ENCODE measurements around the gene WFDC6. TPM values are rescaled to one million over a fixed set of nuclear protein-coding genes. Genes with fewer than 3 reads are reported as not detected.

Gene WFDC6
- total RNA-seq, 1 donor from 2014 or later, result not detected

DNA sequence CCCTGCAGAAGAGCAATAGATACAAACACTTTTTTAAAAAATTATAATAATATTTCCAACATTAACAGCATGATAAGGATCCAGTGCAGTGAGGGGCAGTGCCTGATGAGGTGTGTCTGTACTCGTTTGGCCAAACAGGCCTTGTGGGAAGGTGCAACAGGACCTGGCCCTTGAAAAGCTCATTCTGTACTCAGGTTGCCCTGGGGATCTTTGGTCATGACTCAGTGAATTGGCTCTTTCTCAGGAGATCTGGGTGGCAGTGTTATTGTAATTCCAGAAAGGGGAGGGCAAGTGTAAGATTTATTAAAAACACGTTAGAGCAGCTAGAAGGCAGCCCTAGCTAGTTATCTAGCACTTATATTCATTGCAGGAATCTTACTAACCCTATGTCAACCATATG is 21.0 kb downstream of the WFDC6 start:
- no peak for DNase-seq (ENCODE audit: low spot score)

DNA sequence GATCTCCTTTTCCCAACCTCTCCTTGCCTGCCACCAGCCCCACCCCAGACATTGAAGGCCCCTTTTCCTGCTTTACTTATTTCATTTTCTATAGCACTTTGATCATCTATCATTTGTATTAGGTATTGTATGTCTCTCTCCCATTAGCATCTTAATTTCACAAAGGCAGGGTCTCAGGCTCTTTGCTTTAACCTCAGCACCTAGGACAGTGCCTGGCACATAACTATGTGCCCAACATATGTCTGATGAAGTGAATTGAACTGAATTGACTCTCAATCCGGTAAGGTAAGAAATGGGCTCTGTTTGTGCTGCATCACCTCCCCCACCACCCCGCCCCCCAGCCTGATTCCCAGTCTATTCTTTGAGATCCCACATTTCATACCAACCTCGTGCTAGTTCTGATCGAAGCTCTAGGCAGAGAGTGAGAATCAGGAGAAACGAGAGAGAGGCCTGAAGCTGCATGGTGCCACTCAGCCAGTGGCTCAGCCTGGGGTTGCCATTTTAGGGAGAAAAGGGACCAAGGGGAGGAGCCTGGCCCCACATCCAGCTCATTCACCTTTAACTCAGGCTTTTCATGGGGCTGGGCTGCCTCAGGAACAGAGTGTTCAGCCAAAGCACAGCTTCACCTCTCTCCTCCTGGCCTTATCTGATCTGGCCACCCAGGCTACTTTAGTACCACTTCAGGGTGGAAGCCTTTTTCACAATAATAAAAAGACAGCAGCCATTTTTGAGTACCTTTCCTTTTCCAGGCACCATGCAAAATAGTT is 24.0 kb downstream of the WFDC6 start, which contains the start of gene SPINT3:
TSS of gene SPINT3 (minus strand) at position 476 of the 767 bp plus-strand sequence. CDS start at position 462, 14 bp downstream.
- no peak for DNase-seq (ENCODE audit: low spot score)

DNA sequence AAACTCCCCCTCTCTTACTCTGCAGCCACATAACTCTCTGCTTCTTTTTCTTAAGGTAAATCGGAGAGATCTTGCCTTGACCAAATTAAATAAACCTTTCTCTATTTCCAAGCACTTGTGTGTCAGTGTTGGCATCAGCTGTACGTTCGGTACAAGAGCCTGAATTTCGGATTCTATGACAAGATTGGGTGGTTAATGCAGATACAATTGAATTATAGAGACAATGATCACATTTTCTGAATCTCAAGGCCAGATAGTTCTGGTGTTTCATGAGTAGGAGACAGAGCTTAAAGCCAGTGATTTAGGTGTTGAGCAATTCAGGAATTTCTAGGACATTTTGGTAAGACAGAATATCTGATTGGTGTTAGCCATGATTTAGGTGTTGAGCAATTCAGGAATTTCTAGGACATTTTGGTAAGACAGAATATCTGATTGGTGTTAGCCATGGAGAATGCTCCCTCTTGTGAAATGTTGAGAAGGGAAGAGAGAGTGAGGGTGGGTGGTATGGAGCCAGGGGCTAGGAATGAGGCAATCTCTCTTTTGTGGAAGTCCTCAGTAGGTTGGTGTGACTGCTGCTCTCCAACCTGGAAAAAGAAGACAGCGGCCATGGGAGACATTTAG is 28.9 kb downstream of the WFDC6 start:
- DNase-seq (ENCODE audit: low spot score), result no peak

DNA sequence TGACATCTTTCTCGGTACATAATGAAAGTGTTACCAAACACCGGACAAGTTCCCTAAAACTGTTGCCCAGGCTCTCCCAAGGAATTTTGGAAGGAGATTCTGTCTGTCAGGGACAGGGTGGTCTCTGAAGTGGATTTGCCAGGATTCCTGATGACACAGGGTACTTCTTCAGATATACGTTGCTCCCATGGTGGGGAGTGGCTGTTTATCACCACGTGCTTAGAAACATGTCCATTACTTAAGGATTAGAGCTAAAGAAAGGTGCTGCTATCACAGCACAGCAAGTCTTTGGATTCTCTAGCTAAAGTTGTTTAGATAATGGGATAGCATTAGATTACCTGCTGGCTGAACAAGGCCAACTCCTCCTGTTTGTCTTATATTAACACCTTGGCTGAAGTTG is 30.2 kb downstream of the WFDC6 start:
- DNase-seq (ENCODE audit: low spot score), result no peak

- DNase-seq (ENCODE audit: low spot score), result no peak
Measured at GRCh38 chr20:45508068-45508886, 31.0 kb downstream of the WFDC6 start.

DNA sequence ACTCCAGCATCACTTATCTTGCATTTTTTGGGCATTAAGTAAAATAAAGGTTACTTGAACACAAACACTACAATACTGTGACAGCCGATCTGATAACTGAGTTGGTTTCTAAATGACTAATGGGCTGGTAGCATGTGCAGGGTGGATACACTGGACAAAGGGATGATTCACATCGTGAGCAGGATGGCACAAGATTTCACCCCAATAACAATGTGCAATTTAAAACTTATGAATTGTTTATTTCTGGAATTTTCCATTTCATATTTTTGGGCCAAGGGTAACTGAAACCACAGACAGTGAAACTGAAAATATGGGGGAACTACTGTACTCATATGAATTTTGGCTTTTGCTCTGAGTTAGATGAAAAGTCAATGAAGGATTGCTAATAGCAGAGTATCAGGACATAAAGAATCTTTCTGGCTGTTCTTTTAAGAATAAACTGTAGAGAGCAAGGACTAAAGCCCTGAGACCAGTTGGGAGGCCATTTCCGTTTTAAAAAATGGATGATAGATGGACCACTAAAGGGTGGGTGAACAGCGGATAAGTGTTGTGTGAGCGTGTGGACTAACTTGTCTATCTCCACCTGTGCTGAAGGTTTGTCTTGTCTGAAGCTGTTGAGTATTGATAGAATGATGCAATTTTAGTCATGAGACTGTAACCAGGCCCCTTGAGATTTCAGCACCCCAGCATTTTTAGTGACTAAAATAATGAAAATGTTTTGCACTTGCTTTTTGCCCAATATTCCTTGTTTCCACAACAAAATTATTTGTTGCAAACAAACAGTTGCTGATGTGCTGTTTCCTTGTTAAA is 32.1 kb downstream of the WFDC6 start:
- no peak for DNase-seq (ENCODE audit: low spot score)

DNA sequence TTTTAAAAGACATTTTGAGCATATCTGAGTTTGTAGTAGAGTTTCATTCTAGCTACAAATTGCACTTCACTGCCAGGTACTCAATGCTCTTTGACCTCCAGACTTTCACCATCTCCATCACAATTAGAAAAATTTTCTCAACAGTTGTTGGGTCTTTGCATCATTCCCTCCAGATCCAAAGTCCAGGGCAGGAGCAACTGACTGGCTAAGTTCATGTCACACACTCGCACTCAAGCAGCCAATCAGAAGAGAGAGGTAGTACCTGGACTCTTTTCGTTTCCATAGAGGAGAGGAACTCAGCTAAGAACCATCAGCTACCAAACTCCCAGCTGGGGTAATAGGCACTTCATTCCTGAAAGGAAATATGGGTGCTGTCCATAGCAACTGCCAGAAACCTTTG is 32.9 kb downstream of the WFDC6 start:
- DNase-seq (ENCODE audit: low spot score), result no peak

- no peak for DNase-seq (ENCODE audit: low spot score)
Measured at GRCh38 chr20:45503403-45503802, 35.9 kb downstream of the WFDC6 start.

GRCh38 chr20:45502561-45502960 is 36.7 kb downstream of the WFDC6 start:
- no peak for DNase-seq (ENCODE audit: low spot score)

- DNase-seq (ENCODE audit: low spot score), result no peak
Measured at GRCh38 chr20:45501600-45501999, 37.7 kb downstream of the WFDC6 start.

DNA sequence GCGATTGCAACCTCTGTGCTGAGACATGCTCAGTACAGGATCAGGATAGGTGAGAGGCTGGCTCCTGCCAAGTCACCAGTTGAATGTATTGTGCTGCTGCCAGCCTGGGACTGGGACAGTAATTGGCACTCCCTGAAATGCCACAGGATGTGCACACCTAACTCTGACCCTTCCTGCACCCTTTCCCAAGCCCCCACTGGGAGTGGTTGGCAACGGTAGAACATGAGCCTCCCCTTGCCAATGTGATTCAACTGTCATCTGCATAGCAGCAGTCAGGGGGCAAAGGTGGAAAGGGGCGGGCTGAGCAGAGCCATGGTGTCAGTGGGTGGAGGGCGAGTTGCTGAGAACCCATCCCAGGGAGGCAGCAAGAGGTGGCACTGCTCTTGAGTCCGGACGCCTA is 39.3 kb downstream of the WFDC6 start:
- no peak for DNase-seq (ENCODE audit: low spot score)

DNA sequence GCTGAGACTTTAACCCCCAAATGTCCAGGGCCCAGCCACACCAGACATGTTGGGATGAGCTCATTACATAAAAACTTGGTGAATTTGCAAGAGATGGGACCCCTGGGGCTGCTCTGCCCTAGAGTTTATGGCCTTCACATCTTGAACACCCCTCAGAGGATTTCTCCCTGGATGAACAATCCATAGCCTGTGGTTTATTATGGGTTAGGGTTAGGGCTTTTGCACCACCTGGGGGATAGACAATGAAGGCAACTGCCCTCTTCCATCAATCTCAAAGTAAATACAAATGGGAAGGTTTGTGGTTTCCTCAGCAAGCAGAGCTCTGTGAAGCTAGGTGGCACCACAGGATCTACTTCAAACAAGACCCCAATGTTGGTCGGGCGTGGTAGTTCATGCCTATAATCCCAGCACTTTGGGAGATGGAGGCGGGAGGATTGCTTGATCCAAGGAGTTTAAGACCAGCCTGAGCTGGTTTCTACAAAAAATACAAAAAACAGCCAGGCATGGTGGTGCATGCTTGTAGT is 41.2 kb downstream of the WFDC6 start:
- no peak for DNase-seq (ENCODE audit: low spot score)

DNA sequence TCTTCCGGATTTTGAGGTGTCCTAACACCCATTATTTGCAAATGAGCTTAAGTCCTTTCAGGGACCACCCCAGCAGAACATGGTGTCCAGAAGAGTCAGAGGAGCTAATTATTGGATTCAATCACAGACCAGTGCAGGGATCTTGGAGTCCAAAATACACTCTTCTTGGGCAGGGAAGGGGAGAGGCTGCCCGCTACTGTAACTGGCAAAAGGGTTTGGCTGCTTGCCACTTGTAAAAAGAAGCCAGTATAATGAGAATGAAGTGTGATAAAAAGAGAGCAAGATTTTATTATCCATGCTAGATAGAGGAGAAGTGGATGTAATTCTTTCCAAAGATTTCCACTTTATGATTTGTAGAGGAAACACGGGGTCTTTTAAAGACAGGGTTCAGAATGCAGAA is 43.1 kb downstream of the WFDC6 start:
- no peak for DNase-seq (ENCODE audit: low spot score)

GRCh38 chr20:45495501-45495941 is 43.8 kb downstream of the WFDC6 start:
- no peak for DNase-seq (ENCODE audit: low spot score)

DNA sequence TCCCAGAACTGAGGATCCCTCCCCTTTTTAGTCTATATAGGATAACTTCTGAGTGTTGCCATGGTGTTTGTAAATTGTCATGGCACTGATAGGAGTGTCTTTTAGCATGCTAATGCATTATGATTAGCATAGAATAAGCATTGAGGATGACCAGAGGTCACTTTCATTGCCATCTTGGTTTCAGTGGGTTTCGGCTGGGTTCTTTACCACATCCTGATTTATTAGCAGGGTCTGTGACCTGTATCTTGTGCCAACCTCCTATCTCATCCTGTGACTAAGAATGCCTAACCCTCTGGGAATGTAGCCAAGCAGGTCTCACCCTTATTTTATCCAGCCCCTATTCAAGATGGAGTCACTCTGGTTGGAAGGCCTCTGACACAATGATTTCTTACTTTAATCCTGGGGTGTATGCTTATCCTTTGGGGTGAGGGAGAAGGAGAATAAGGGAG is 50.2 kb downstream of the WFDC6 start:
- no peak for DNase-seq (ENCODE audit: low spot score)

GRCh38 chr20:45487231-45487635 is 52.0 kb downstream of the WFDC6 start:
- DNase-seq (ENCODE audit: low spot score), result no peak

GRCh38 chr20:45485388-45485787 is 53.9 kb downstream of the WFDC6 start:
- no peak for DNase-seq (ENCODE audit: low spot score)

- no peak for DNase-seq (ENCODE audit: low spot score)
Measured at GRCh38 chr20:45484676-45485075, 54.6 kb downstream of the WFDC6 start.

All from mesenteric fat pad (tissue), 1 donor.